Measurements from ENCODE around the gene PIGB.

PIGB gene

GRCh38 chr15:55337160-55337559 lies 18.1 kb downstream of the PIGB start:
- no peak for DNase-seq (ENCODE audit: extremely low spot score)
- TF ChIP-seq CTBP1 (IDR thresholded peaks at IDR 0.05; ENCODE audit: borderline replicate concordance), result no peak
- no peak for TF ChIP-seq PKNOX1 (IDR thresholded peaks at IDR 0.05)
- no peak for TF ChIP-seq FOXA1 (IDR thresholded peaks at IDR 0.05)
- TF ChIP-seq HDGF (IDR thresholded peaks at IDR 0.05; ENCODE audit: borderline replicate concordance), result no peak
- no peak for TF ChIP-seq ZNF384 (IDR thresholded peaks at IDR 0.05)
- TF ChIP-seq BHLHE40 (IDR thresholded peaks at IDR 0.05; ENCODE audit: borderline replicate concordance), result no peak
- TF ChIP-seq LEF1 (IDR thresholded peaks at IDR 0.05; ENCODE audit: borderline replicate concordance), result no peak
- TF ChIP-seq TARDBP (IDR thresholded peaks at IDR 0.05), result no peak
- TF ChIP-seq SP1 (IDR thresholded peaks at IDR 0.05), result no peak
- no peak for TF ChIP-seq SUZ12 (IDR thresholded peaks at IDR 0.05)
- no peak for TF ChIP-seq NFRKB (IDR thresholded peaks at IDR 0.05)
- no peak for TF ChIP-seq FOXM1 (IDR thresholded peaks at IDR 0.05; ENCODE audit: borderline replicate concordance)
- no peak for TF ChIP-seq ELF4 (IDR thresholded peaks at IDR 0.05)
- TF ChIP-seq L3MBTL2 (conservative IDR thresholded peaks at IDR 0.05), result no peak
- no peak for TF ChIP-seq FOXK2 (IDR thresholded peaks at IDR 0.05)
- POLR2A ChIA-PET, result no interaction called here
- CTCF ChIA-PET, result no interaction called here

GRCh38 chr15:55343168-55343567 lies 24.1 kb downstream of the PIGB start:
- ChIA-PET CTCF (no interaction called here), POLR2A (no interaction called here)
- TF ChIP-seq ZNF384 (IDR thresholded peaks at IDR 0.05) (no peak), ARNT (IDR thresholded peaks at IDR 0.05) (no peak), LEF1 (IDR thresholded peaks at IDR 0.05; ENCODE audit: borderline replicate concordance) (no peak), ELF4 (IDR thresholded peaks at IDR 0.05) (no peak), FOXM1 (IDR thresholded peaks at IDR 0.05; ENCODE audit: borderline replicate concordance) (no peak), FOXK2 (IDR thresholded peaks at IDR 0.05) (no peak), SUZ12 (IDR thresholded peaks at IDR 0.05) (no peak), FOXA1 (IDR thresholded peaks at IDR 0.05) (no peak), HDGF (IDR thresholded peaks at IDR 0.05; ENCODE audit: borderline replicate concordance) (no peak), NFRKB (IDR thresholded peaks at IDR 0.05) (no peak), BHLHE40 (IDR thresholded peaks at IDR 0.05; ENCODE audit: borderline replicate concordance) (no peak), L3MBTL2 (conservative IDR thresholded peaks at IDR 0.05) (no peak)
- DNase-seq (ENCODE audit: extremely low spot score), result no peak

- no peak for DNase-seq (ENCODE audit: extremely low spot score)
- TF ChIP-seq NFRKB (IDR thresholded peaks at IDR 0.05), result no peak
- CTCF ChIA-PET, result no interaction called here
- POLR2A ChIA-PET, result no interaction called here
Measured at GRCh38 chr15:55344206-55344605, 25.2 kb downstream of the PIGB start.

GRCh38 chr15:55348281-55348778 lies 29.3 kb downstream of the PIGB start:
- DNase-seq (ENCODE audit: extremely low spot score), result no peak
- ChIA-PET CTCF (no interaction called here), POLR2A (no interaction called here)
- TF ChIP-seq ELF4 (IDR thresholded peaks at IDR 0.05), result no peak
- TF ChIP-seq PKNOX1 (IDR thresholded peaks at IDR 0.05), result no peak
- TF ChIP-seq FOXA1 (IDR thresholded peaks at IDR 0.05), result no peak
- TF ChIP-seq FOXK2 (IDR thresholded peaks at IDR 0.05), result no peak
- TF ChIP-seq SP1 (IDR thresholded peaks at IDR 0.05), result no peak
- TF ChIP-seq LEF1 (IDR thresholded peaks at IDR 0.05; ENCODE audit: borderline replicate concordance), result no peak
- no peak for TF ChIP-seq ZNF384 (IDR thresholded peaks at IDR 0.05)
- no peak for TF ChIP-seq NFRKB (IDR thresholded peaks at IDR 0.05)
- no peak for TF ChIP-seq HDGF (IDR thresholded peaks at IDR 0.05; ENCODE audit: borderline replicate concordance)
- TF ChIP-seq ARNT (IDR thresholded peaks at IDR 0.05), result no peak
- no peak for TF ChIP-seq TARDBP (IDR thresholded peaks at IDR 0.05)
- TF ChIP-seq BHLHE40 (IDR thresholded peaks at IDR 0.05; ENCODE audit: borderline replicate concordance), result no peak
- TF ChIP-seq SUZ12 (IDR thresholded peaks at IDR 0.05), result no peak
- no peak for TF ChIP-seq L3MBTL2 (conservative IDR thresholded peaks at IDR 0.05)
- no peak for TF ChIP-seq FOXM1 (IDR thresholded peaks at IDR 0.05; ENCODE audit: borderline replicate concordance)
- TF ChIP-seq CTBP1 (IDR thresholded peaks at IDR 0.05; ENCODE audit: borderline replicate concordance), result no peak

- POLR2A ChIA-PET, result no interaction called here
- CTCF ChIA-PET, result no interaction called here
- TF ChIP-seq LEF1 (IDR thresholded peaks at IDR 0.05; ENCODE audit: borderline replicate concordance) (no peak), ZNF384 (IDR thresholded peaks at IDR 0.05) (no peak), L3MBTL2 (conservative IDR thresholded peaks at IDR 0.05) (no peak), SP1 (IDR thresholded peaks at IDR 0.05) (no peak), NFRKB (IDR thresholded peaks at IDR 0.05) (no peak), SUZ12 (IDR thresholded peaks at IDR 0.05) (no peak), ELF4 (IDR thresholded peaks at IDR 0.05) (no peak), FOXA1 (IDR thresholded peaks at IDR 0.05) (no peak)
- DNase-seq (ENCODE audit: extremely low spot score), result no peak
Measured at GRCh38 chr15:55349282-55349681, 30.3 kb downstream of the PIGB start.

GRCh38 chr15:55353025-55353424 lies 34.0 kb downstream of the PIGB start:
- TF ChIP-seq SP1 (IDR thresholded peaks at IDR 0.05) (no peak), ELF4 (IDR thresholded peaks at IDR 0.05) (no peak), FOXK2 (IDR thresholded peaks at IDR 0.05) (no peak), ZNF384 (IDR thresholded peaks at IDR 0.05) (no peak), PKNOX1 (IDR thresholded peaks at IDR 0.05) (no peak), L3MBTL2 (conservative IDR thresholded peaks at IDR 0.05) (no peak), BHLHE40 (IDR thresholded peaks at IDR 0.05; ENCODE audit: borderline replicate concordance) (no peak), ARNT (IDR thresholded peaks at IDR 0.05) (no peak), LEF1 (IDR thresholded peaks at IDR 0.05; ENCODE audit: borderline replicate concordance) (no peak), SUZ12 (IDR thresholded peaks at IDR 0.05) (no peak), FOXA1 (IDR thresholded peaks at IDR 0.05) (no peak), FOXM1 (IDR thresholded peaks at IDR 0.05; ENCODE audit: borderline replicate concordance) (no peak), CTBP1 (IDR thresholded peaks at IDR 0.05; ENCODE audit: borderline replicate concordance) (no peak), TARDBP (IDR thresholded peaks at IDR 0.05) (no peak)
- DNase-seq (ENCODE audit: extremely low spot score), result no peak
- CTCF ChIA-PET, result no interaction called here
- POLR2A ChIA-PET, result no interaction called here

Measured in HEK293T (cell line).